AG08395 (cell line): ENCODE data around the gene ALS2CL.

Source experiments
- DNase-seq: peaks from one replicate; pipeline ENCODE4 v3.0.0; 2012; ENCODE audit warnings: mixed read lengths, low spot score

ALS2CL gene

GRCh38 chr3:46664188-46664970 lies 29.1 kb downstream of the ALS2CL start:
- DNase-seq = no peak

GRCh38 chr3:46663591-46664135 lies 29.8 kb downstream of the ALS2CL start:
- DNase-seq = no peak

GRCh38 chr3:46662771-46663551 lies 30.5 kb downstream of the ALS2CL start:
- peak; percentile 74 for DNase-seq

DNA sequence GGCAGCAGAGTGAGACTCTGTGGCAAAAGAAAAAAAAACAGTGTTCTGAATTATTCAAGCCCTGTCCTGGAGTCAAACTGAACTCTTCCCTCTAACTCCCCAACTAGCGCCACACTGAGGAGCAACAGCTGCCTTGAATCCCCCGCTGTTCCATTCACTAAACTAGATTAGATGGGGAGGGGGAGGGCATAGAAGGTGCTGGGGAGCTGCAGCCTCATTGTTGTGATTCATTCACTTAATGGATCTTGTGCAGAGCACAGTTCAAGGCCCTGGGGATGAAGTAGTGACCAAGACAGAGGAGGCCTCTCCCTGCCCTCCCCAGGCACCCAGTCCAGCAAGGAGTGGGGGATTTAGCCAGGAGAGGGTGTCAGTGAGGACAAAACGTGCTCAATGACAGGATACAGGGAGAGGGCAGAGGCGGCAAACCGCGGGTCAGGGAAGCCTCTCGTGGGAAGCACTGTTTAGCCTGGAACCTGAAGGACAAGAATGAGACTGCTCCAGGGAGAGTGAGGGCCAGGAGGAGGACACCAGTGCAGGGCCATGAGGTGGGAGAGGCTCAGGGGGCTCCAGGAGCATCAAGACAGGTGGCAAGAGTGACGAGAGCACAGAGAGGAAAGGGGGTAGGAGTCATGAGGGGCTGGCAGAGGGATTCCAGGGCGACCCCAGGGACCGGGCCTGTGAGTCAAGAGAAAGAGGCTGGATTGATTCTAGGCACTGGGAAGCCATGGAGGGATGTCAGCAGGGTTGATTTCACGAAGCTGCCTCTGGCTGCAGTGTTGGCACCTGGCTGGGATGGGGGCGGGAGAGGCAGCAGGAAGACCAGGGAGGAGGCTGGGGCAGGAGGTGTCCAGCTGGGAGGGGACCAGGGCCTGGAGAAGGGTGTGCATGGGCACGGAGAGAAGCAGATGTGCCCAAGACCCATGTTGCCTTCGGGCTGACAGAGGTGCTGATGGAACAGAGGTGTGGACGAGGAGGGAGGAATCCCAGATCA lies 31.4 kb downstream of the ALS2CL start:
- DNase-seq = no peak

DNA sequence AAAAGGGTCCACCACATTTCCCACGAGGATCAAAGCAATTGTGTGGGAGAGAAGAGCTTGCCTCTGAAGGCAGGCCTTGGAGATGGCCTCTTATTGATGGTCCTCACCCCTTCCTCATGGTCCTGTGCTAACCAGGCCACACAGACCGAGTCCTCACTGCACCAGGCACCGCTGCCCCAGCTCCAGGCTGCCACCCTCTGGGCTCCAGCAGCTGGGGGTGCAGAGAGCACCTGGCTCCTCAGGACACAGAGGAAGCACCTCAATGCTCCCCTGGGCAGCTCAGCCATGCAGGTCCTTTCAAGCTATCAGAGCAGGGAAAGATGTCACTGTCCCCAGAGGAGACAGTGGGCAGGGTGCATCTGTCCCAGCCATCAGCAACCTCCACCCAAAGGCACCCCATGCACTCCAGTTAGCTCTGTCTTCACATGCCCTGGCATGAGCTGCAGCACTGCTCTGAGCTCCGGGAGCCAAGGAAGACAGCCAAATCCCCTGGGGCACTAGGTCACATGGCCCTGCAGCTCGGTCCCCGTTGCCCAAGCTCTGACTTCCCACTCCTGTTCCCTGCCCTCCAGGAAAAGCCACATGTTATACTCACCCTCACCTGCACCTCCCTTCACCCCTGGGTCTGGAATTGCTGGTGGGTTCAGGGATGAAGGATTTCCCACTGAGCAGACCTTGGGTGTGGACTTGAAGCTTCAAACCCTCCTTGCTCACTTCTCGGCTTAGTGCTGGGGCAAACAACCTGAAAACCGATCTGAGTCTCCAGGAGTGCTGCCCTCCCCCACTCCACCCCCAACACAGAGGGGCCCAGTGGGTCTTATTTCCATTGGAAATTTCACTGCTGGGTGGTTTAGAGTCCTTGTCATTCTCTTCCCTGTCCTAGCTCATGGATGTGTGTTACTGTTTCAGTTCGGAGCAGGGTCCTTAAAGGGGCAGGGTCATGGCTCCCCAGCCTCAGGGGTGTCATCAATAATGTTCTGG lies 32.6 kb downstream of the ALS2CL start:
- no peak for DNase-seq

- no peak for DNase-seq
These were observed 33.5 kb downstream of the ALS2CL start for GRCh38 chr3:46660003-46660402.

DNA sequence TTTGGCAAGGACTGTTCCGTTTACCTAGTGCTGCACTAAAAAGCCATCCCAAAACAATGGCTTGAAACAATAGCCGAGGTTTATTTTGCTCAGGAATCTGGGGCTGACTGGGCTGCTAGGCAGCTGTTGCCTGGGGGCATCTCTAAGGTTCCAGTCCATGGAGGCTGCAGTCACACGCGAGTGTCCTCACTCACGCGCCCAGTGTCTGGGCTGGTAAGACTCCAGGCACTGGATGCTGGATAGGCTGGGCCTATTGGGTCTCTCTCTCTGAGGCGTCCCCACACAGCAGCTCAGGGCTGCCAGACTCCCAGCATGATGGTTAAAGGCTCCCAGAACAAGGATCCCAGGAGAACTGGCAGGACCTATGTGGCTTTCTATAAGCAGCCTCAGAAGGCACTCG lies 34.2 kb downstream of the ALS2CL start:
- DNase-seq = no peak

DNA sequence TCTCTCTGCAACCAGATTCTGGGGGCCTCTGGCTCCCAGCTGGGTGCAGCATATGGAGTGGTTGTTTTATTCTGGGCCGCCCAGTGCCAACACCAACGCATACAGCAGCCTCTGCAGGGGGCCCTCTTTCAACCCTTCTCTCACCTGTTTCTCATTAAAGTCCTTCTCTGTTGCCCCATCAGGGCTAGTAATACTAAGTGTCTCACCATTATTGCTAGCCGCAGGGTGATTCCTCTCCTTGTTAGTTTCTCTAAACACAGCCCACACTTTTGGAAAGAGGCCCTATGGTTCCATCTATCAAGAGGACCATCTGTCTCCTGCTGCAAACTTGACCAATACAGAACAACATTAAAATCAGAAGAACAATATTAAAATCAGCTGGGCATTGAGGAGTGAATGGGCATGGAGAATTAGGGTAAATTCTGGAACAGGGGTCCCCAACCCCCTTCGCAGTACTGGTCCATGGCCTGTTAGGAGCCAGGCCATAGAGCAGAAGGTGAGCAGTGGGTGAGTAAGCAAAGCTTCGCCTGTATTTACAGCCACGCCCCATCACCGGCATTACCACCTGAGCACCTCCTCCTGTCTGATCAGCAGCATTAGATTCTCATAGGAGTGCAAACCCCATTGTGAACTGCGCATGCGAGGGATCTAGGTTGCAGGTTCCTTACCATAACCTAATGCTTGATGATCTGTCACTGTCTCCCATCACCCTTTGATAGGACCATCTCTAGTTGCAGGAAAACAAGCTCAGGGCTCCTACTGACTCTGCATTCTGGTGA lies 36.5 kb downstream of the ALS2CL start:
- DNase-seq = no peak

DNA sequence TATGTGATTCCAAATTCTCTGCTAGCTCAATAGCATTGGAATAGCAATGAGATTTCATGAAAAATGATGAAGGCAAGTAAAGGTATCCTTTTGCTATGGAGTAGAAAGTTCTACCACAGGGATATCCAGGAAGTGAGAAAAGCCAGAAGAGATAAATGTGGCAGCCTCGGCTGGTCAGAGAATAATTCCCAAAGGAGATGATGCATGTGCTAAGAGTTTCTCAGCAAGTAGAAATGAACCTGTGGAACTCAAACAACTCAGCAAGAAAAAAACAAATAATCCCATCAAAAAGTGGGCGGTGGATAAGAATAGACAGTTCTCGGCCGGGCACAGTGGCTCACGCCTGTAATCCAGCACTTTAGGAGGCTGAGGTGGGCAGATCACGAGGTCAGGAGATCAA lies 38.2 kb downstream of the ALS2CL start:
- DNase-seq = no peak

DNA sequence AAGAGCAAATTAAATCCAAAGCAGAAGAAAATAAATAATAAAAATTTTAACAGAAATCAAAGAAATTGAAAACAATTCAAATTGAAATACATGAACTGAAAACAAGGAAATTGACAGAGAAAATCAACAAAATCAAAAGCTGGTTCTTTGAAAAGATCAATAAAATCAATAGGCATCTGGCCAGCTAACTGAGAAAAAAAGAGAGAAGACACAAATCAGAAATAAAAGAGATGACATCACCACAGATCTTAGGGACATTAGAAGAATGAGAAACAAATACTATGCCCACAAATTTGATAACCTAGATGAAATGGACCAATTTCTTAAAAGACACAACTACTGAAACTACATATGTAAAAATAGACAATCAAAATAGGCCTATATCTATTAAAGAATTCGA lies 42.4 kb downstream of the ALS2CL start:
- DNase-seq = no peak

DNA sequence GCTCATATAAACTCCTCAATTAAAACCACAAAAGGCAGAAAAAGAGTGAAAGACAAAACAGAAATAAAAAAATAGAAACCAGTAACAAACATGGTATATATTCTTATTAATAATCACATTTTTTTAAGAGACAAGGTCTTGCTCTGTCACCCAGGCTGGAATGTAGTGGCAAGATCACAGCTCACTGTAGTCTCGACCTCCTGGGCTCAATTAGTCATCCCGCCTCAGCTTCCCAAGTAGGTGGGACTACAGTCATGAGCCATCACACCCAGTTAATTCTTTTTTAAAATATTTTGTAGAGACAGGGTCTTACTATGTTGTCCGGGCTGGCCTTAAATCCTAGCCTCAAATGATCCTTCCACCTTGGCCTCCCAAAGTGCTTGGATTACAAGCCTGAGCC lies 44.0 kb downstream of the ALS2CL start:
- DNase-seq = no peak

- no peak for DNase-seq
These were observed 45.4 kb downstream of the ALS2CL start for GRCh38 chr3:46648096-46648495.

- peak; percentile 86 for DNase-seq
These were observed 46.8 kb downstream of the ALS2CL start for GRCh38 chr3:46646700-46647099.

DNA sequence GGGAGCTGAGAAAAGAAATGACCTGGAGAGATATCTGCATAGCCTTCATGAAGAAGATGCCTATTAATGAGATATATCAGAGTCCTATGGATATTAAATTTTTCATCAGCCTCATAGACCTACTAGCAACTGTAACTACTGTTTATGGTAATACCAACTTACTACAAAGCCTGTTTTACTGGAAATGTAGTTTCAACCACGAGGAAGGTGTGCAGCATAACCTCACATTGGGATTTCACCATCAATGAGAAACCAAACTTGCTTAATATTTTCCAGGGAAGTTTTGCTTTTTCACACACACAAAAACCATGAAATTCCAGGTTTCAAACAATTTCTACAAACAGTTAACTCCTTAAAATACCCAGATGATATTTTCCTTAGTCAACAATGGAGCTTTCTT lies 49.8 kb downstream of the ALS2CL start:
- DNase-seq = no peak

- no peak for DNase-seq
These were observed 50.5 kb downstream of the ALS2CL start for GRCh38 chr3:46642971-46643370.

DNA sequence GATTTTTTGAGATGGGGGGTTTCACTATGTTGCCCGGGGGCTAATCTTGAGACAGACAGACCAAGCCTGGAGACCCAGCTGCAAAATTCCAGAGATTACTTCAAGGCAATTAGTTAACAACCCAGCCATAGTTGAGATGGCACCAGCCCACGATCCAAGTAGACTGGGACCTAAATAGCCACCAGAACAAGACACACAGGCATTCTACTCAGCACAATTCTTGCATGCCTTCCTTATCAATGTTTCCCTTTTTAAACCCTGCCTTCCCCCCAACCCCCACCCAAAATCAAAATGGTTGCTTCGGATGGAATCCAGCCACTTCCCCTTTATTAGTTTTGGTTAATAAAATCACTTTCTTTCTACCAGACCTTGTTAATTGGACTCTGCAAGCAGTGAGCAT lies 52.6 kb downstream of the ALS2CL start:
- no peak for DNase-seq

DNA sequence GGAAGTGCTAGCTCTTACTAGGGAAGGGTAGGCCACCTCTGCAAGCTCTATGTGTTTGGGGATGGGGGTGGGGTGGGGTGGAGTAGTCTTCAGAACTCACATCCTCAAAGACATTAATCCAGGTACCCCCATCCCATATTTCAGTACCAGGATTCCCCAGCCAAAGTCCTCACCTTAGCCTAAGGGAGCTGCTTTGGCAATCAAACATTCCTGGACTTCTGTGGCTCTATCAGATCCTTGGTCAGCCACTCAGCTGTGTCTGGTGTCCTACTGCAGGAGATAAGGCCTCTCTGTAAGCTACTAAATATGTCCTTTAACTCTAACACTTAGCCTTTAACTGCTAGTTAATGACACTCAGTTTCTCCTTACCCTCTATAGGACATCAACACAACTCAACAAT lies 54.3 kb downstream of the ALS2CL start:
- no peak for DNase-seq

GRCh38 chr3:46634856-46635255 lies 58.6 kb downstream of the ALS2CL start:
- DNase-seq = no peak

DNA sequence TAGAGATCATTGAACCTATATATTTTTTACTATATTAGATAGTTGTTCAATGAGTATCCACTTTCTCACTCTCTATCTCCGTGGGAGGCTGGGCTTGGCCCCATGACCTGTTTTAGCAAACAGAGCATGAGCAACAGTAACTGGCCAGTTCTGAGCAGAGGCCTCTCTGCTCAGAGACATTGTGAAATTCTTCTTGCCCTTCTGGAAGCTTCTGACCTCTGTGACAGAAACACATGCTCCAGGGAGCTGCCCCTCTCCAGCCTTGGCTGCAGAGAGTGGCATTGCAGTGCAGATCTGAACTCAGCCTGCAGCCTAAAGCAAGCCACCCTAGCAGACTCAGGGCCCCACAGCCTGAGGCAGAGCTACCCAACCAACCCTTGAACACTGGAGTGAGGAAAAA lies 60.7 kb downstream of the ALS2CL start:
- no peak for DNase-seq
